ENCODE measurements around the gene PDXDC1.
"Not testable (repeated sequence)": the region's sequence is repeated elsewhere in the genome, so short reads cannot be mapped to it uniquely, and the experiment has no call there.

DNA sequence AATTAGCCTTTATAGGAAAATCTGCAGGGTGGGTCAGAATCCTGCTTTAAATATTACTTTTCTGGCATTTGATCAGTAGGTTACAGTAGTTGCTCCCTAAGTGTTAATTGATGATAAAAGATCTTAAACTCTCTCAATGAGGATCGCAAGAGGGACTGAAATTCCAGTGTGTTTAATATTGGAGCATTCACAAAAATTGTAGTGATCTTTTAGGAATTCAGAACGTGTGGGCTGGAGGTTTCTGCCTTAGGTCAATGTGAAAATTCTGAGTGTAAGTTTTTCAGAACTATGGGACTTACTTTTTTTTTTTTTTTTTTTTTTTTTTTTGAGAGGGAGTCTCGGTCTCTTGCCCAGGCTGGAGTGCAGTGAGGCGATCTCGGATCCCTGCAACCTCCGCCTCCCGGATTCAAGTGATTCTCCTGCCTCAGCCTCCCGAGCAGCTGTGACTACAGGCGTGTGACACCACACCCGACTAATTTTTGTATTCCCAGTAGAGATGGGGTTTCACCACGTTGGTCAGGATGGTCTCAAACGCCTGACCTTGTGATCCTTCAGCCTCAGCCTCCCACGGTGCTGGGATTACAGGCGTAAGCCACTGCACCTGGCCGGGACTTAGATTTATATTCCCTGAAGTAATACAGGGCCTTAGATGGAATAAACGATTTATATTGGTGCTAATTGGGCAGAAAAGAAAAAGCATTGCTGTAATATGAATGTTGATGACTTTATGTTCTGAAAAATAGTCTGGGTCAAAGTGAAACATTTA lies 2.3 kb downstream of the PDXDC1 start:
- not testable (repeated sequence) for TF ChIP-seq MAFF (IDR thresholded peaks at IDR 0.05; ENCODE audit: low read length); HDAC2 (IDR thresholded peaks at IDR 0.05); TAF7 (tag; IDR thresholded peaks at IDR 0.05); BCL6 (CRISPR knock-in tag; IDR thresholded peaks at IDR 0.05)
- TF ChIP-seq, protein P1, sequence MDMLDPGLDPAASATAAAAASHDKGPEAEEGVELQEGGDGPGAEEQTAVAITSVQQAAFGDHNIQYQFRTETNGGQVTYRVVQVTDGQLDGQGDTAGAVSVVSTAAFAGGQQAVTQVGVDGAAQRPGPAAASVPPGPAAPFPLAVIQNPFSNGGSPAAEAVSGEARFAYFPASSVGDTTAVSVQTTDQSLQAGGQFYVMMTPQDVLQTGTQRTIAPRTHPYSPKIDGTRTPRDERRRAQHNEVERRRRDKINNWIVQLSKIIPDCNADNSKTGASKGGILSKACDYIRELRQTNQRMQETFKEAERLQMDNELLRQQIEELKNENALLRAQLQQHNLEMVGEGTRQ (CRISPR knock-in tag; IDR thresholded peaks at IDR 0.05), result not testable (repeated sequence)
- TF ChIP-seq, protein P2, sequence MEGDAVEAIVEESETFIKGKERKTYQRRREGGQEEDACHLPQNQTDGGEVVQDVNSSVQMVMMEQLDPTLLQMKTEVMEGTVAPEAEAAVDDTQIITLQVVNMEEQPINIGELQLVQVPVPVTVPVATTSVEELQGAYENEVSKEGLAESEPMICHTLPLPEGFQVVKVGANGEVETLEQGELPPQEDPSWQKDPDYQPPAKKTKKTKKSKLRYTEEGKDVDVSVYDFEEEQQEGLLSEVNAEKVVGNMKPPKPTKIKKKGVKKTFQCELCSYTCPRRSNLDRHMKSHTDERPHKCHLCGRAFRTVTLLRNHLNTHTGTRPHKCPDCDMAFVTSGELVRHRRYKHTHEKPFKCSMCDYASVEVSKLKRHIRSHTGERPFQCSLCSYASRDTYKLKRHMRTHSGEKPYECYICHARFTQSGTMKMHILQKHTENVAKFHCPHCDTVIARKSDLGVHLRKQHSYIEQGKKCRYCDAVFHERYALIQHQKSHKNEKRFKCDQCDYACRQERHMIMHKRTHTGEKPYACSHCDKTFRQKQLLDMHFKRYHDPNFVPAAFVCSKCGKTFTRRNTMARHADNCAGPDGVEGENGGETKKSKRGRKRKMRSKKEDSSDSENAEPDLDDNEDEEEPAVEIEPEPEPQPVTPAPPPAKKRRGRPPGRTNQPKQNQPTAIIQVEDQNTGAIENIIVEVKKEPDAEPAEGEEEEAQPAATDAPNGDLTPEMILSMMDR (IDR thresholded peaks at IDR 0.05 in 2 of 3, conservative IDR thresholded peaks at IDR 0.05 in 1 of 3; ENCODE audit: insufficient read depth in 2 of 3, low read depth in 1 of 3, low read length in 3 of 3), result not testable (repeated sequence)

Data from K562 (cell line).